Activated CD4-positive, alpha-beta memory T cell treated with anti-CD3 and anti-CD28 coated beads for 36 hours (primary cell): ENCODE results near the gene EPYC. TPM values are rescaled to one million over a fixed set of nuclear protein-coding genes. Genes with fewer than 3 reads are reported as not detected.
"Not testable (repeated sequence)": the region's sequence is repeated elsewhere in the genome, so short reads cannot be mapped to it uniquely, and the experiment has no call there.

Source experiments
- CTCF ChIA-PET: fragments of 350-600 bp; sonication (Branson Sonifier 250); formaldehyde crosslinking; loops from one replicate; lab custom pipeline; 2021; ENCODE audit warnings: antibody characterized with exemption, inconsistent platforms; lab: Charles Lee
- POLR2A ChIA-PET: fragments of 350-600 bp; sonication (Branson Sonifier 250); formaldehyde crosslinking; loops from one replicate; lab custom pipeline; 2021; ENCODE audit warnings: antibody characterized with exemption; lab: Charles Lee
- DNase-seq: peaks from one replicate; pipeline ENCODE4 v3.0.0-alpha.2; 2020
- H3K27ac Mint-ChIP-seq: one replicate; pipeline ENCODE4 v1.8.0; 2021; ENCODE audit warnings: mixed read lengths
- H3K27me3 Mint-ChIP-seq: one replicate; pipeline ENCODE4 v1.8.0; 2021; ENCODE audit warnings: mixed read lengths
- H3K36me3 Mint-ChIP-seq: one replicate; pipeline ENCODE4 v1.8.0; 2021; ENCODE audit warnings: mixed read lengths
- H3K4me1 Mint-ChIP-seq: one replicate; pipeline ENCODE4 v1.8.0; 2021; ENCODE audit warnings: low read depth, mixed read lengths
- H3K4me3 Mint-ChIP-seq: one replicate; pipeline ENCODE4 v1.8.0; 2021; ENCODE audit warnings: mild to moderate bottlenecking, mixed read lengths
- H3K9me3 Mint-ChIP-seq: one replicate; pipeline ENCODE4 v1.8.0; 2021; ENCODE audit warnings: mixed read lengths
- intact Hi-C: fragments of 100-400 bp; cut with micrococcal nuclease; formaldehyde crosslinking; loops from one replicate; pipeline ENCODE4 v1.15.1; 2023
- total RNA-seq, 2 experiments: library from RNA; stranded (reverse); gene quantifications; one replicate each; pipeline ENCODE4 v1.2.3, GENCODE V29; 2021

Gene EPYC
- total RNA-seq, 2 experiments from 2014 or later, result not detected

- no peaks in the 10 kb centered on the region for H3K4me1 Mint-ChIP-seq
- no peaks in the 10 kb centered on the region for H3K9me3 Mint-ChIP-seq
- DNase-seq, result no peak
- no peak overlapping the region for H3K4me3 Mint-ChIP-seq
- POLR2A ChIA-PET, result no interaction called here
- intact Hi-C loops, result no loop called here
- H3K27ac Mint-ChIP-seq, result no peak overlapping the region
- H3K27me3 Mint-ChIP-seq, result peaks cover 4% of the 10 kb centered on the region
- CTCF ChIA-PET, result no interaction called here
- no peaks in the 10 kb centered on the region for H3K36me3 Mint-ChIP-seq
Observed at GRCh38 chr12:90987101-90987500, 17.7 kb downstream of the EPYC start.

DNA sequence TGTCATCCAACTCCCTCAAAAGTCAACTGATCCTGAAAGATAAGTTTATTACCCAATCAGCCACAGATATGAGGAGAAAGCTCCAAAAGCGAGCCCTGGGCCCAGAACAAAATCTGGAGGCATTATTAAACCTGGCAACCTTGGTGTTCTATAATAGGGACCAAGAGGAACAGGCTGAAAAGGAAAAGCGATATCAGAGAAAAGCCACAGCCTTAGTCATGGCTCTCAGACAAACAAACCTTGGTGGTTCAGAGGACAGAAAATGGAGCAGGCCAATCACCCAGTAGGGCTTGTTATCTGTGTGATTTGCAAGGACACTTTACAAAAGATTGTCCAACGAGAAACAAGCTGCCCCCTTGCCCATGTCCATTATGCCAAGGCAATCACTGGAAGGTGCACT is 19.4 kb downstream of the EPYC start:
- H3K36me3 Mint-ChIP-seq, intact Hi-C loops, H3K27me3 Mint-ChIP-seq, H3K4me3 Mint-ChIP-seq, H3K9me3 Mint-ChIP-seq, H3K4me1 Mint-ChIP-seq, POLR2A ChIA-PET, H3K27ac Mint-ChIP-seq, DNase-seq: not testable (repeated sequence)
- CTCF ChIA-PET, result interaction anchor here (0.6 to 1.4 kb wide), 2 partner anchors 10 to 123 kb away, joined by 3 to 4 read pairs; no protein-coding TSS in a partner anchor

DNA sequence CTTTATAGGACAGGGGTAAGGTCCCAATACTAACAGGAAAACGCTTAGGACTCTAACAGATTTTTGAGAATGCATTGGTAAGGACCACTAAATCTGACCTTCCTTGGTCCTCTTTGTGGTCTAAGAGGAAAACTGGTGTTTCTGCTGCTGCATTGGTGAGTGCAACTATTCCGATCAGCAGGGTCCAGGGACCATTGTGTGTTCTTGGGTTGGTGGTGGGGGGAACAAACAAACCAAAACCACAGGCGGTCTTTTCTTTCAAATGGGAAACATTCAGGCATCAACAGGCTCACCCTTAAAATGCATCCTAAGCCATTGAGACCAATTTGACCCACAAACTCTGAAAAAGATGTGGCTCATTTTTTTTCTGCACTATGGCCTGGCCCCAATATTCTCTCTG is 20.7 kb downstream of the EPYC start:
- Mint-ChIP-seq H3K4me1 (no peaks in the 10 kb centered on the region), H3K27ac (no peak overlapping the region), H3K27me3 (peaks cover 4% of the 10 kb centered on the region), H3K36me3 (no peaks in the 10 kb centered on the region), H3K9me3 (no peaks in the 10 kb centered on the region), H3K4me3 (no peak overlapping the region)
- no peak for DNase-seq
- ChIA-PET POLR2A (no interaction called here), CTCF (no interaction called here)
- intact Hi-C loops, result no loop called here

GRCh38 chr12:90982170-90982569 is 22.6 kb downstream of the EPYC start:
- CTCF ChIA-PET, result no interaction called here
- DNase-seq, result no peak
- Mint-ChIP-seq H3K36me3 (no peaks in the 10 kb centered on the region), H3K27me3 (peaks cover 4% of the 10 kb centered on the region), H3K9me3 (no peaks in the 10 kb centered on the region), H3K27ac (no peak overlapping the region), H3K4me3 (no peak overlapping the region), H3K4me1 (no peaks in the 10 kb centered on the region)
- intact Hi-C loops, result no loop called here
- POLR2A ChIA-PET, result no interaction called here

DNA sequence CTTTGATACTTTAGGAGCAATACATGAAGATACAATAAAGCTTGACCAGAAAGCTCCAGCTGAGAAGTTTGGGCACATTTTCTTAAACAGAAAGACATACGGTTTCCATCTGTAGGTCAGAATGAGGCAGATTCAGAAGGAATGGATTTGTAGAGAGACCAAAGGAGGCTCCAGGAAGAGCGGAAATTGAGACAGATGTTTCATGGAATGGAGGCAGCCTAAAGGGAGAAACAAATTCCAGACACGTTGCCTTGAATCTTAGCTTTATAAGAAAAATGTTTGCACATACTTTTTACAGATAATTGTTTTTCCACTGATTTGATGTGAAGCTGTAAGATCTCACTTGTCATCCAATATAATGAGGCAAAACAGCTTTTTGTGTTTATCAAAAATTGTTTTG is 24.8 kb downstream of the EPYC start:
- H3K4me3 Mint-ChIP-seq, result no peak overlapping the region
- H3K36me3 Mint-ChIP-seq, result no peaks in the 10 kb centered on the region
- no peak overlapping the region for H3K27ac Mint-ChIP-seq
- peaks cover 2% of the 10 kb centered on the region for H3K27me3 Mint-ChIP-seq
- intact Hi-C loops, result no loop called here
- H3K9me3 Mint-ChIP-seq, result no peaks in the 10 kb centered on the region
- ChIA-PET POLR2A (no interaction called here), CTCF (interaction anchor here (0.9 to 3.4 kb wide), 2 partner anchors 129 to 347 kb away, joined by 3 to 20 read pairs; no protein-coding TSS in a partner anchor)
- DNase-seq, result no peak
- H3K4me1 Mint-ChIP-seq, result no peaks in the 10 kb centered on the region

DNA sequence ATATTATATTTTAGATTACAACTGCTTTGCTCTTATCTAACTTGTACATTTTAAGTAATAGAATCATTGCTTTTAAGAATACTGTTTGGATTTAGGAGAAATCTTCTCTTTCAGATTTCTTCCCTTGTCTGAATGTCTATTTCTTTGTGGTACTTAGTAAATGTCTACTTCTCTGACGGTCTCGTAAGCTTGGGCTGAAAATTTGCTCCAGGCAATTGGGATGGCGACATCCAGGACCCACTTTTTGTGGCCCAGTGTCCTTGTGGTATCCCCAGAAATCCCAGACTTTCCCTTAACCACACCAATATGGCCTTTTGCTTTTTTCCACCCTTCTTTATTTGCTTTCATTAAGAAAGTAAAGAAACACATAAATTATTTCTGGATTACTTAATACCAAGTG is 25.8 kb downstream of the EPYC start:
- H3K27me3 Mint-ChIP-seq, result peaks cover under 1% of the 10 kb centered on the region

GRCh38 chr12:90978117-90978770 is 26.5 kb downstream of the EPYC start:
- Mint-ChIP-seq H3K9me3 (no peaks in the 10 kb centered on the region), H3K27ac (no peak overlapping the region), H3K36me3 (no peaks in the 10 kb centered on the region), H3K4me3 (no peak overlapping the region), H3K4me1 (no peaks in the 10 kb centered on the region), H3K27me3 (no peaks in the 10 kb centered on the region)
- ChIA-PET CTCF (interaction anchor here (0.6 to 3.4 kb wide), 6 partner anchors 12 to 655 kb away, joined by 3 to 20 read pairs (median 6); no protein-coding TSS in a partner anchor), POLR2A (no interaction called here)
- no peak for DNase-seq
- intact Hi-C loops, result loop anchor here (1.0 kb wide), 1 partner anchor 348 kb away; no protein-coding TSS in a partner anchor

More for the DNA sequence above, 25.8 kb downstream of the EPYC start:
- no peaks in the 10 kb centered on the region for H3K9me3 Mint-ChIP-seq
- no peak for DNase-seq
- H3K4me3 Mint-ChIP-seq, result no peak overlapping the region
- ChIA-PET CTCF (interaction anchor here (0.6 to 3.4 kb wide), 4 partner anchors 11 to 387 kb away, joined by 3 to 20 read pairs (median 8); no protein-coding TSS in a partner anchor), POLR2A (no interaction called here)
- no peaks in the 10 kb centered on the region for H3K4me1 Mint-ChIP-seq
- no peak overlapping the region for H3K27ac Mint-ChIP-seq
- intact Hi-C loops, result no loop called here
- no peaks in the 10 kb centered on the region for H3K36me3 Mint-ChIP-seq

- H3K36me3 Mint-ChIP-seq, result no peaks in the 10 kb centered on the region
- H3K4me3 Mint-ChIP-seq, result no peak overlapping the region
- no peaks in the 10 kb centered on the region for H3K27me3 Mint-ChIP-seq
- ChIA-PET CTCF (interaction anchor here (3.4 kb wide), 1 partner anchor 132 kb away, joined by 20 read pairs; no protein-coding TSS in a partner anchor), POLR2A (no interaction called here)
- no peaks in the 10 kb centered on the region for H3K4me1 Mint-ChIP-seq
- intact Hi-C loops, result no loop called here
- DNase-seq, result no peak
- H3K9me3 Mint-ChIP-seq, result no peaks in the 10 kb centered on the region
- no peak overlapping the region for H3K27ac Mint-ChIP-seq
Observed at GRCh38 chr12:90977224-90977623, 27.5 kb downstream of the EPYC start.

GRCh38 chr12:90974286-90974685 is 30.5 kb downstream of the EPYC start:
- Mint-ChIP-seq H3K27ac (no peak overlapping the region), H3K4me3 (no peak overlapping the region), H3K27me3 (no peaks in the 10 kb centered on the region), H3K4me1 (no peaks in the 10 kb centered on the region), H3K36me3 (no peaks in the 10 kb centered on the region), H3K9me3 (no peaks in the 10 kb centered on the region)
- intact Hi-C loops, result no loop called here
- ChIA-PET CTCF (no interaction called here), POLR2A (no interaction called here)
- no peak for DNase-seq

GRCh38 chr12:90972226-90972625 is 32.5 kb downstream of the EPYC start:
- no peaks in the 10 kb centered on the region for H3K36me3 Mint-ChIP-seq
- no peaks in the 10 kb centered on the region for H3K4me1 Mint-ChIP-seq
- H3K27me3 Mint-ChIP-seq, result peaks cover 3% of the 10 kb centered on the region
- ChIA-PET CTCF (no interaction called here), POLR2A (no interaction called here)
- H3K9me3 Mint-ChIP-seq, result no peaks in the 10 kb centered on the region
- no peak for DNase-seq
- intact Hi-C loops, result no loop called here
- no peak overlapping the region for H3K27ac Mint-ChIP-seq
- H3K4me3 Mint-ChIP-seq, result no peak overlapping the region

GRCh38 chr12:90970911-90971310 is 33.9 kb downstream of the EPYC start:
- DNase-seq, result no peak
- ChIA-PET CTCF (no interaction called here), POLR2A (no interaction called here)
- Mint-ChIP-seq H3K36me3 (no peaks in the 10 kb centered on the region), H3K4me1 (no peaks in the 10 kb centered on the region), H3K27ac (no peak overlapping the region), H3K27me3 (peaks cover 3% of the 10 kb centered on the region), H3K9me3 (no peaks in the 10 kb centered on the region), H3K4me3 (no peak overlapping the region)
- intact Hi-C loops, result no loop called here

GRCh38 chr12:90970471-90970870 is 34.3 kb downstream of the EPYC start:
- ChIA-PET CTCF (no interaction called here), POLR2A (no interaction called here)
- intact Hi-C loops, result no loop called here
- Mint-ChIP-seq H3K9me3 (no peaks in the 10 kb centered on the region), H3K36me3 (no peaks in the 10 kb centered on the region), H3K27ac (no peak overlapping the region), H3K27me3 (peaks cover 3% of the 10 kb centered on the region), H3K4me1 (no peaks in the 10 kb centered on the region), H3K4me3 (no peak overlapping the region)
- no peak for DNase-seq

DNA sequence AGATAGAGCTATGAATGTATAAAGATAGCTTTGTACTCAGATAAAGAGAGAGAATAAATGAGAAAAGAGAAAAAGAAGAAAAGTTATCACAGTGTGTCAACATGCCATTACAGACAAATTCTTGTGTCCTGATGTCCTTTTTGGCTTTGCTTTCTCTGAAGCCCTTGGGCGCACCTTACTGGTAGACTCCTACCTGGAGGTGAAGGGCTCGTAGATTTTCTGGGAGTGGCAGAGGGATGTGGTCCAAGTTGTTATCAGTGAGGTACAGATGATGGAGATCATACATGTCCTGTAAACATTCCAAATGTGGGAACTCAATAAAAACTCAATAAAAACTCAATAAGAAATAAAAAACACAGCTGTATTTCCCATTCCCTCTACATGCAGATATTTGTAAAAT is 34.9 kb downstream of the EPYC start:
- Mint-ChIP-seq H3K4me3 (no peak overlapping the region), H3K9me3 (no peaks in the 10 kb centered on the region), H3K36me3 (no peaks in the 10 kb centered on the region), H3K4me1 (no peaks in the 10 kb centered on the region), H3K27ac (no peak overlapping the region), H3K27me3 (peaks cover 3% of the 10 kb centered on the region)
- POLR2A ChIA-PET, result interaction anchor here (0.7 kb wide), 1 partner anchor 297 kb away, joined by 4 read pairs; no protein-coding TSS in a partner anchor
- intact Hi-C loops, result no loop called here
- DNase-seq, result no peak
- CTCF ChIA-PET, result no interaction called here
